ENCODE measurements around the gene E4F1.
"Not testable (repeated sequence)": the region's sequence is repeated elsewhere in the genome, so short reads cannot be mapped to it uniquely, and the experiment has no call there.

The E4F1 gene

DNA sequence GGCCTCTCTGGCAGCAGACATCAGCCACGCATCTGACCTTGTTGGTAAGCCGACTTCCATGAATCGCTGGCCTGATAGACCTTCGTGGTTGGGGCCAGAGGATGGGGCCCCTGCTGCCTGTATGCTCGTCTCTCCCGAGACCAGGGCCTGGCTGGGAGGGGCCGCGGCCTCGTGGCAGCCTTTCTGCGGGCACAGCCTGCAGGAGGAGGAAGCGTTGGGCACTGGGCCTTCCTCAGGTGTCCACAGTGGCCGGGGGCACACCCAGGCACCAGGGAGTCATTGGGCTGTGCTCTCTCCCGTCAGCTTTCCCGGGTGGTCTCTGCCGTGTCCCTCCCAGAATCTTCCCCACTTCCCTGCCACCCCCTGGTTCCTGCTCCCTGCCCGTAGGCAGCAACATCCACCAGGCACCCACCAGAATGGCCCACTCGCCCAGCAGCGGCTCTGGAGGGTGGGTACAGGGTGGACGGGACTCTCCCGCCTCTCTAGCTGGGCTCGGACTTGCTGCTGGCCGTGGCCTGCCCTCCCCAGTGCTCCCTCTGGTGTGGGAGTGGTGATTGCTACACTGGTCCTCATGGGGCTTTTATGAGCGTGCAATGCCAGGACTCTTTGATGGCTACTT lies 6.3 kb downstream of the E4F1 start:
- no peak for DNase-seq (ENCODE audit: low read depth in 2 of 3, low spot score in 2 of 3)

DNA sequence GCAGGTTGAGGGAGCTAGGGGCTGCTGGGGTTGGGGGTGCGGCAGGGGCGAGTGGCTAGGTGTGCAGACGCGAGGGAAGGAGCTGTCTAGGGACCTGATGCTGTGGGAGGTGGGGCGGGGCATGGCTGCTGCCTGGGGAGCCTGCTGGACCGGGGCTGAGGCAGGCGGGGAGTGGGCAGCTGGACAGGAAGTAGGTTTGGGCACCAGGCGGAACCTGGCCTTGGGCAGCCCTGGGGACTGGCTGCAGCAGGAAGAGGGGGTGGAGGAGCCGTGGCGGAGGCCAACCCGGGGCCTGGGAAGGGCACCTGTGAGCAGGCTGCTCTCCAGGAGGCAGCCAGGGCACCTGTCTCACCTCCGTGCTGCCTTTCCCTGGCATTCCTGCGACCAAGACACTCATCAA lies 7.0 kb downstream of the E4F1 start:
- no peak for DNase-seq (ENCODE audit: low read depth in 2 of 3, low spot score in 2 of 3)

DNA sequence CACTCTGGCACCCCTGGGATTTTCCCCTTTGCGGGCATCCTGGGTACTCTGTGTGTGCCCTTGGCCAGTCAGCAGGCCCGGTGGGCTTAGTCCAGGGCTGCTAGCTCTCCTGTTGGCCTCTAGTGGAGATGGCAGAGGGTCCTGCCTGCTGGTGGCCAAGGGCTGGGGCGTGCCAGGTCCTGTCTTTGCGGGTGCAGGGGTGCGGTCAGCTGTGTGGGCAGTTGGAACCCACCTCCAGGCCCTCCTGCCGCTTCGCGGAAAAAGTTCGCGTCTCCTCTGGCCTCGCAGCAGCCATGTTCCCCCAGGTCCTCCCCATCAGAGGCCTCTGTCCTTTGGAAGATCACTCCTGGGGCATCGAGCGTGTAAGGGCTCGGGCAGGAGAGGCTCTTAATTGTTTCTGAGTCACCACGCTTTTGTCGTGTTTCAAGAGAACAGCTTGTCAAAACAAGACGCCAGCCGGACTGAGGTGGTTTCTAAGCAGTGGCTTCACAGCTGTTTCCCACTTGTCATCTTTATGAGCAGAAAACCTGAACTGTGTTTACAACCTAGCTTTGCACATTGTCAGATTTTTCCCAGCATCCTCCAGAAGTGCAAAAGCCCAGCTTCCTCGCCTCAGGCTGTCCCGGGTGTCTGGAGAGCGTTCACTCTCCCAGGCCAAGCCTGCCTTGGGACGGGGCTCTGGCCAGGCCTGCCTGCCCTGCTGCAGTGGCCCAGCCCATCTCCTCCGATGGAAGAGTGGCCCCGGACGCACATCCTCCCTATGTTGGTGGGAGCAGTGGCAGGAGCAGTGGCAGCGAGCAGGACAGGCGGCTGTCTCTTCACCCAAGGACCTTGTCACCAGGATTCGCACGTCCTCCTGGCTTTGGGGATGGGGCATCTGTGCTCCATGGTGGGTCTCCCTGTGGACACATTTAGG lies 7.9 kb downstream of the E4F1 start:
- no peak for DNase-seq (ENCODE audit: low read depth in 2 of 3, low spot score in 2 of 3)

GRCh38 chr16:2232094-2232990 lies 9.0 kb downstream of the E4F1 start:
- DNase-seq (ENCODE audit: low read depth in 2 of 3, low spot score in 2 of 3), result no peak

GRCh38 chr16:2233046-2233775 lies 9.8 kb downstream of the E4F1 start:
- no peak for DNase-seq (ENCODE audit: low read depth in 2 of 3, low spot score in 2 of 3)

DNA sequence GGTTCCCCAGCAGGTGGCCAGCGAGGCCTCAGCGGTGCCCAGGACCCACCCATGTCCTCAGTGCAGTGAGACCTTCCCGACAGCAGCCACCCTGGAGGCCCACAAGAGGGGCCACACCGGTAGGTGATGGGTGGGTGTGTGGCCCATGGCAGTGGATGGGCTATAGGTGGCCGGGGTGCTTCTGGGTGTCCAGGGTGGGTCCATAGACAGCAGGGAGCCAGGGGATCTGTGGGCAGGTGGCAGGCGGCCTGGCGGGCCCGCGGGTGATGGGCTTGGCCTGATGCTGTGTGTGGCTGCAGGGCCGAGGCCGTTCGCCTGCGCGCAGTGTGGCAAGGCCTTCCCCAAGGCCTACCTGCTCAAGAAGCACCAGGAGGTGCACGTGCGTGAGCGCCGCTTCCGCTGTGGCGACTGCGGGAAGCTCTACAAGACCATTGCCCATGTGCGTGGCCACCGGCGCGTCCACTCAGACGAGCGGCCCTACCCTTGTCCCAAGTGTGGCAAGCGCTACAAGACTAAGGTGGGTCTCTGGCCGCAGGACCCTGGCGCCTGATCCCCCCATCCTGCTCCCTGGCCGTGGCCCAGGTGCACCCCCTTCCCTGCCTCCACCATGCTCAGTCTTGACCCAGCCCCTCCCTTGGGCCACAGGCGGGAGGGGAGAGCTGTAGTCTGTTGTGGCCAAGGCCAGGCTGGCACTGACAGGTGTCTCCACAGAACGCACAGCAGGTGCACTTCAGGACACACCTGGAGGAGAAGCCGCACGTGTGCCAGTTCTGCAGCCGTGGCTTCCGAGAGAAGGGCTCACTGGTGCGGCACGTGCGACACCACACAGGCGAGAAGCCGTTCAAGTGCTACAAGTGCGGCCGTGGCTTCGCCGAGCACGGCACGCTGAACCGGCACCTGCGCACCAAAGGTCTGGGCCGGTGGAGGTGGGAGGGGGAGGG lies 10.8 kb downstream of the E4F1 start:
- no peak for DNase-seq (ENCODE audit: low read depth in 2 of 3, low spot score in 2 of 3)

- no peak for DNase-seq (ENCODE audit: low read depth in 2 of 3, low spot score in 2 of 3)
These were observed 11.4 kb downstream of the E4F1 start for GRCh38 chr16:2234813-2235170.

DNA sequence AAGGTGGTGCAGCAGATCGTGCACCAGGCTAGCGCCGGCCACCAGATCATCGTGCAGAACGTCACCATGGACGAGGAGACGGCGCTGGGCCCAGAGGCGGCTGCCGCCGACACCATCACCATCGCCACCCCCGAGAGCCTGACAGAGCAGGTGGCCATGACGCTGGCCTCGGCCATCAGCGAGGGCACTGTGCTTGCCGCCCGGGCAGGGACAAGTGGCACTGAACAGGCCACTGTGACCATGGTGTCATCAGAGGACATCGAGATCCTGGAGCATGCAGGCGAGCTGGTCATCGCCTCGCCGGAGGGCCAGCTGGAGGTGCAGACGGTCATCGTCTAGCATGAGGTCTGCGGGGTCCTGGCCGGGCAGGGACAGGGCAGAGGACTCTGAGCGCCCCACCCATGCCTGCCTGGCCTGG lies 11.9 kb downstream of the E4F1 start:
- DNase-seq (ENCODE audit: low read depth in 2 of 3, low spot score in 2 of 3), result no peak

- no peak for DNase-seq (ENCODE audit: low read depth in 2 of 3, low spot score in 2 of 3)
These were observed 12.4 kb downstream of the E4F1 start for GRCh38 chr16:2235695-2236336.

DNA sequence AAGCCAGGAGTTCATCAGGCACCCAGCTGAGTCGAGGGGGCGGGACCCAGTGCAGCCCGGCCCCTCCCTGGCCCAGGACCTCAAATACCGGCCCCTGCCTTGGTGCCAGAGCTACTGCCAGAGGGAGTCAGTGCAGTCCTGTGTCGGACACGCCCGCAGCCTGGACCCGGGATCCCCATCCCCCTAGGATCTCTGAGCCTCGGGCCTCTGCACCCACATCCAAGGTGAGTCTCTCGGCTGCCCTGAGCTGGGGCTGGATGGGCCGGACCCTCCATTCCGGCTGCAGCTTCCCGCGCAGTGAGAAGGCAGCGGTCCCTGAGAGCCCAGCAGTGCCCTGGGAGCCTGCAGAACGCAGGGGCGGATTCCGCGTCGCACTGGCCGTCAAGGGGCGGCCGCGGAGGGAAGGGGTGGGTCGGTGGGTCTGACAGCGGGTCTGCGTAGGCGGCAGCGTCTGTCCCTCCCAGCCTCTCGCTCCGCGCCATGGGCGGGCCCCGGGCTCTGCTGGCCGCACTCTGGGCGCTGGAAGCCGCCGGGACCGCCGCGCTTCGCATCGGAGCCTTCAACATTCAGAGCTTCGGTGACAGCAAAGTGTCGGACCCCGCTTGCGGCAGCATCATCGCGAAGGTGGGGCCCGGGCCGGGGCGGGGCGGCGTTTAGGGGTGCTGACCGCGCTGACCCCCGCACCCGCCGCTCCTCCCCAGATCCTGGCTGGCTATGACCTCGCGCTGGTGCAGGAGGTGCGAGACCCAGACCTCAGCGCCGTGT lies 13.1 kb downstream of the E4F1 start, which contains the start of gene DNASE1L2:
DNASE1L2 (plus strand) TSS at position 108 of the 765 bp plus-strand sequence; CDS start at position 481, 373 bp downstream.
- DNase-seq (ENCODE audit: low read depth in 2 of 3, low spot score in 2 of 3), result no peak

DNA sequence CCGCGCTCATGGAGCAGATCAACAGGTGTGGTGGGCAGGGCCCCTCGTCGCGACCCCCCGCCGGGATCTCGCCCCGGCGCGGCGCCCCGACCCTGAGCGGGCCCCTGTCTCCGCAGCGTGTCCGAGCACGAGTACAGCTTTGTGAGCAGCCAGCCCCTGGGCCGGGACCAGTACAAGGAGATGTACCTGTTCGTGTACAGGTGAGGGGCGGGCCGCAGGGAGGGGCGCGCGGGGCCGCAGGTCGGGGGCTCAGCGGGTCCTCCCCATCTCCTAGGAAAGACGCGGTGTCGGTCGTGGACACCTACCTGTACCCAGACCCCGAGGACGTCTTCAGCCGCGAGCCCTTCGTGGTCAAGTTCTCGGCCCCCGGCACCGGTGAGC lies 13.7 kb downstream of the E4F1 start:
- DNase-seq (ENCODE audit: low read depth in 2 of 3, low spot score in 2 of 3), result no peak

DNA sequence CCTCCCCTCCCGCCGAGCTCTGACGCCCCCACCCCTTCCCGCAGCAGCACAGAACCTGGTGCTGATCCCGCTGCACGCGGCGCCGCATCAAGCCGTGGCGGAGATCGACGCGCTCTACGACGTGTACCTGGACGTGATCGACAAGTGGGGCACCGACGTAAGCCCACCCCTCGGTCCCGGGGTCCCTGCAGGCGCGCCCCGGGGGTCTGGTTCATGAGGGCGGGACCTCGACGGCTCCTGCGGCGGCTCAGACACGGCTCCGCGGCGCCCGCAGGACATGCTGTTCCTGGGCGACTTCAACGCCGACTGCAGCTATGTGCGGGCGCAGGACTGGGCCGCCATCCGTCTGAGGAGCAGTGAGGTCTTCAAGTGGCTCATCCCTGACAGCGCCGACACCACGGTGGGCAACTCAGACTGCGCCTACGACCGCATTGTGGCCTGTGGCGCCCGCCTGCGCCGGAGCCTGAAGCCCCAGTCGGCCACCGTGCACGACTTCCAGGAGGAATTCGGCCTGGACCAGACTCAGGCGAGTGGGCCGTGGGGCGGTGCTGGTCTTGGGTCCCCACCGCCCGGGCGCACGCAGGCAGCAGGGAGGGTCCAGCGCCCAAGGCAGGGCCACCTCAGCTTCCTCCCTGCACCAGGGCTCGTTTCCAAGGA lies 14.2 kb downstream of the E4F1 start:
- no peak for DNase-seq (ENCODE audit: low read depth in 2 of 3, low spot score in 2 of 3)

GRCh38 chr16:2238150-2238837 lies 14.9 kb downstream of the E4F1 start:
- DNase-seq (ENCODE audit: low read depth in 2 of 3, low spot score in 2 of 3), result no peak

- DNase-seq (ENCODE audit: low read depth in 2 of 3, low spot score in 2 of 3), result no peak
These were observed 15.7 kb downstream of the E4F1 start for GRCh38 chr16:2238838-2239675.

- DNase-seq (ENCODE audit: low read depth in 2 of 3, low spot score in 2 of 3), result not testable (repeated sequence)
These were observed 16.9 kb downstream of the E4F1 start for GRCh38 chr16:2240331-2240730.

DNA sequence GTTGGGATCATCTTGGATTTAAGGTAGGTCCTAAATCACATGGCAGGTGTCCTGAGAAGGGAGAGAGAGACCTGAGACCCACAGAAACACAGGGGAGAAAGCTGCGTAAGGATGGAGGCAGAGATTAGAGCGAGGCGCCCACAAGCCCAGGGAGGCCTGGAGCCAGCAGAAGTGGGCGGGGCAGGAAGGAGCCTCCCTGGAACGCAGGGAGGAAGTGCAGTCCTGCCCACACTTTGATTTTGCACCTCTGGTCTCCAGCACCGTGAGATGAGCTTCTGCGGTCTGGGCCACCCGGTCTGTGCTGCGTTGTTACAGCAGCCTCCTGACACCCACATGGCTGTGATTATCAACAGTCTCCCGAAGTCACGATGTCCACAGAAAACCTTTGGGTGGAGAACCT lies 19.2 kb downstream of the E4F1 start:
- DNase-seq (ENCODE audit: low read depth in 2 of 3, low spot score in 2 of 3), result no peak

All from activated CD8-positive, alpha-beta memory T cell treated with anti-CD3 and anti-CD28 coated beads for 48 hours (primary cell).